Progenitor cell of endocrine pancreas (in vitro differentiated cells): ENCODE data around the gene MEI1. TPM values are rescaled to one million over a fixed set of nuclear protein-coding genes. Genes with fewer than 3 reads are reported as not detected.

Experiments used
- DNase-seq: peaks from one replicate; pipeline ENCODE4 v3.0.0; 2021; ENCODE audit warnings: low spot score; ENCODE audit not compliant: unreplicated experiment
- H3K27ac Mint-ChIP-seq: 2 replicates; pipeline ENCODE4 v1.8.0; 2021; ENCODE audit warnings: mild to moderate bottlenecking, moderate library complexity, mixed read lengths
- H3K27me3 Mint-ChIP-seq: 2 replicates; pipeline ENCODE4 v1.8.0; 2021; ENCODE audit warnings: mixed read lengths
- H3K36me3 Mint-ChIP-seq: 2 replicates; pipeline ENCODE4 v1.8.0; 2022; ENCODE audit warnings: mixed read lengths; ENCODE audit not compliant: insufficient read depth
- H3K4me1 Mint-ChIP-seq: 2 replicates; pipeline ENCODE4 v1.8.0; 2021; ENCODE audit warnings: low read depth, mixed read lengths
- H3K4me3 Mint-ChIP-seq: 2 replicates; pipeline ENCODE4 v1.8.0; 2021; ENCODE audit warnings: low read depth, mild to moderate bottlenecking, moderate library complexity, mixed read lengths
- H3K9me3 Mint-ChIP-seq: 2 replicates; pipeline ENCODE4 v1.8.0; 2021; ENCODE audit warnings: low read depth, mixed read lengths
- total RNA-seq: library from RNA; stranded (reverse); gene quantifications from 2 replicates; pipeline ENCODE4 v1.2.1, GENCODE V29; 2021
- TF ChIP-seq, protein P1 (sequence below): fragments of 200-600 bp; sonication (generic); IDR thresholded peaks from one replicate; pipeline ENCODE4 v1.5.0; 2021; ENCODE audit warnings: antibody characterized with exemption, mild to moderate bottlenecking; ENCODE audit not compliant: unreplicated experiment

MEI1 gene
- total RNA-seq, 1 donor from 2014 or later: 1.0 TPM

DNA sequence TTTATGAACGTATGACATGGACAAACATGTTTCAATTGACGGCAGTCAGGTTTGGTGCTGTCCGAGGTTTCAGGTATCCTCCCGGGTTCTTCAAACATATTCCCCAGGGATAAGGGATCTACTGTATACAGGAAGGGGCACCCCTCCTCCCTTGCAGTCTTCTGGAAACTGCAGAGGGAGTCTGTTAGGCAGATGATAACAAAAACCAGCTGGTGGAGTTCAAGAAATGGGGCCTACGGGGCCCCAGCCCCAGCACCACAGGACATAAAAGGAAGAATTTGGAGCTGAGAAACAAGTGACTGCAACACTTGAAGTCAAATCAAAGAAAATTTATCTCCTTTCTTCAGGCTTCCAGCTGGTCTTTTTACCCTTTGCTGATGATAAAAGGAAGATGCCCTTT lies 42.7 kb upstream of the MEI1 start:
- no peaks in the 10 kb centered on the region for H3K9me3 Mint-ChIP-seq
- H3K27me3 Mint-ChIP-seq: no peaks in the 10 kb centered on the region
- H3K4me3 Mint-ChIP-seq: no peak overlapping the region
- peaks cover 29% of the 10 kb centered on the region for H3K36me3 Mint-ChIP-seq
- no peaks in the 10 kb centered on the region for H3K4me1 Mint-ChIP-seq
- DNase-seq: no peak
- H3K27ac Mint-ChIP-seq: no peak overlapping the region
- TF ChIP-seq, protein P1, sequence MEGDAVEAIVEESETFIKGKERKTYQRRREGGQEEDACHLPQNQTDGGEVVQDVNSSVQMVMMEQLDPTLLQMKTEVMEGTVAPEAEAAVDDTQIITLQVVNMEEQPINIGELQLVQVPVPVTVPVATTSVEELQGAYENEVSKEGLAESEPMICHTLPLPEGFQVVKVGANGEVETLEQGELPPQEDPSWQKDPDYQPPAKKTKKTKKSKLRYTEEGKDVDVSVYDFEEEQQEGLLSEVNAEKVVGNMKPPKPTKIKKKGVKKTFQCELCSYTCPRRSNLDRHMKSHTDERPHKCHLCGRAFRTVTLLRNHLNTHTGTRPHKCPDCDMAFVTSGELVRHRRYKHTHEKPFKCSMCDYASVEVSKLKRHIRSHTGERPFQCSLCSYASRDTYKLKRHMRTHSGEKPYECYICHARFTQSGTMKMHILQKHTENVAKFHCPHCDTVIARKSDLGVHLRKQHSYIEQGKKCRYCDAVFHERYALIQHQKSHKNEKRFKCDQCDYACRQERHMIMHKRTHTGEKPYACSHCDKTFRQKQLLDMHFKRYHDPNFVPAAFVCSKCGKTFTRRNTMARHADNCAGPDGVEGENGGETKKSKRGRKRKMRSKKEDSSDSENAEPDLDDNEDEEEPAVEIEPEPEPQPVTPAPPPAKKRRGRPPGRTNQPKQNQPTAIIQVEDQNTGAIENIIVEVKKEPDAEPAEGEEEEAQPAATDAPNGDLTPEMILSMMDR: no peak

DNA sequence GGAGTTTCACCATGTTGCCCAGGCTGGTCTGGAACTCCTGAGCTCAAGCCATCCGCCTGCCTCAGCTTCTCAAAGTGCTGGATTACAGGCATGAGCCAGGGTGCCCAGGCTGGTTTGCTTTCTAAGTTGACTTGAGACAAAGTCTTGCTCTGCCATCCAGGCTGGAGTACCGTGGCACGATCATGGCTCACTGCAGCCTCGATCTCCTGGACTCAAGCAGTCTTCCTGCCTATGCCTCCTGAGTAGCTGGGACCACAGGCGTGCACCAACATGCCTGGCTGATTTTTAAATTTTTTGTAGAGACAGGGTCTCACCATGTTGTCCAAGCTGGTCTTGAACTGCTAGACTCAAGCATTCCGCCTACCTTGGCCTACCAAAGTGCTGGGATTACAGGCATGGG lies 41.6 kb upstream of the MEI1 start:
- Mint-ChIP-seq H3K36me3 (peaks cover 27% of the 10 kb centered on the region), H3K4me3 (no peak overlapping the region), H3K4me1 (no peaks in the 10 kb centered on the region), H3K9me3 (no peaks in the 10 kb centered on the region), H3K27me3 (no peaks in the 10 kb centered on the region), H3K27ac (no peak overlapping the region)
- TF ChIP-seq, protein P1: no peak
- no peak for DNase-seq

DNA sequence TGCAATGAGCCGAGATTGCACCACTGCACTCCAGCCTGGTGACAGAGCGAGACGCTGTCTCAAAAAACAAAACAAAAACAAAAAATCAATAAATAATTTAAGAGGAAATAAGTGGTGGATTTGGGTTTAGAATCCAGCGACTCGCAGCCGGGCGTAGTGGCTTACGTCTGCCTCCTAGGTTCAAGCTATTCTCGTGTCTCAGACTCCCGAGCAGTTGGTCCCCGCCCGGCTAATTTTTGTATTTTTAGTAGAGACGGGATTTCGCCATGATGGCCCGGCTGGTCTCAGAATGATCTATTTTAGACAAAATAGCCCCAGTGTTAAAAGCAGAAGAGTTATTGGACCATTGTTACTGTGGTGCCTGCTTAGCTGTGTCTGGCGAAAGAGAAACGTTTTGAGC lies 40.4 kb upstream of the MEI1 start:
- peaks cover 24% of the 10 kb centered on the region for H3K36me3 Mint-ChIP-seq
- H3K9me3 Mint-ChIP-seq: no peaks in the 10 kb centered on the region
- H3K4me1 Mint-ChIP-seq: no peaks in the 10 kb centered on the region
- DNase-seq: no peak
- TF ChIP-seq, protein P1: no peak
- H3K4me3 Mint-ChIP-seq: no peak overlapping the region
- H3K27ac Mint-ChIP-seq: no peak overlapping the region
- H3K27me3 Mint-ChIP-seq: no peaks in the 10 kb centered on the region

DNA sequence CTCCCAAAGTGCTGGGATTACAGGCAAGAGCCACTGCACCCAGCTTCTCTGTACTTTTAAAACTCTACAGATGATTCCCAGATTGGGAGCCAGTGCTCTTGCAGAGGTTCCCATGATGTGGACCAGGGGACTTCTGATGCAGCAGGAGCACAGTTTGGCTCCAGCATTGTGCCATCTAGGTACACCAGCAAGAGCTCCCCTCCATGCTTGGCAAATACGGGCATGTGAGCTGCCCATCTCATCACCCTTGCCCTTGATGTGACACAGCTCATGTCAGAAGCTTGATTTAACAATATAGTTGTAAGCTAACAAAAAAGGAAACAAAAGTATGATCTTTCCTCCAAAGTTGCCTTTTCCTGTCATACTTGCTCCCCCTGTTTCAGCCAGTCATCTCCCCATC lies 39.4 kb upstream of the MEI1 start:
- TF ChIP-seq, protein P1: no peak
- H3K4me1 Mint-ChIP-seq: peaks cover under 1% of the 10 kb centered on the region
- no peak overlapping the region for H3K4me3 Mint-ChIP-seq
- H3K27me3 Mint-ChIP-seq: no peaks in the 10 kb centered on the region
- peaks cover 26% of the 10 kb centered on the region for H3K36me3 Mint-ChIP-seq
- DNase-seq: no peak
- H3K9me3 Mint-ChIP-seq: no peaks in the 10 kb centered on the region
- H3K27ac Mint-ChIP-seq: no peak overlapping the region

DNA sequence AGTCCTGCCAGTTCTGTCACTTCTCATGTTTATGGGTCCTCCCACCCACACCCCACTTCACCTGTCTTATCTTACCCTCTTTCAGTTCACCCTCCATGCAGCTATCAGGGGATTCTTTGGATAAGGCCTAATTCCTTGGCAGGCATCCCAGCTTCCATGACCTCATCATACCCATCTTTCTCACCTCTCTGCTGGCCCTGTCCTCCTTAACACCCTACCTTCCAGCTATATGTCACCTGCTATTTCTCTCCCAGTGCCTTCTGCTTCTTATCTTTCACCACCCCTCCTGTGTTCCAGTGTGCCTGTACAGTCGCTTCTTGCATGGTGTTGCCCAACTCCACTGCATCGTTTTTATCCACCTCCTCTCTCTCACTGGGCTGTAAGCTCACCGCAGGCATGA lies 38.9 kb upstream of the MEI1 start:
- H3K27ac Mint-ChIP-seq: no peak overlapping the region
- peaks cover 2% of the 10 kb centered on the region for H3K4me1 Mint-ChIP-seq
- no peak overlapping the region for H3K4me3 Mint-ChIP-seq
- H3K9me3 Mint-ChIP-seq: no peaks in the 10 kb centered on the region
- H3K27me3 Mint-ChIP-seq: no peaks in the 10 kb centered on the region
- no peak for DNase-seq
- TF ChIP-seq, protein P1: no peak
- H3K36me3 Mint-ChIP-seq: peaks cover 26% of the 10 kb centered on the region

DNA sequence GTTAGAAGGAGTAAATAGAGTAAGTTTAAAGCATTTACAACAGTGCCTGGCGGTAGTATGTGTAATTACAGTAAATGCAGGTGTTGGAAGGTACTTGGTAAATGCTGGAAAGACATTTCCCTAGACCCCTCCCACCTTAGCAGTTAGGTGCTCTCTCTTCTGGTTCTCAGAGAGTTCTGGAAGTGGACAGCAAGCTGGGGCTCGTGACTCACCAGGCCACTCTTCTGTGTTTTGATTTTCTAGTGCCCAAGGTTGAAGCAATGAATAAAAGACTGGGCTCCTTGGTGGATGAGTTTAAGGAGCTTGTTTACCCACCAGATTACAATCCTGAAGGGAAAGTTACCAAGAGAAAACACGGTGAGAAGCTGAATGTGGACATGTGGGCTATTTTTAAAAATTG lies 38.2 kb upstream of the MEI1 start:
- Mint-ChIP-seq H3K4me3 (no peak overlapping the region), H3K27me3 (no peaks in the 10 kb centered on the region), H3K27ac (no peak overlapping the region), H3K36me3 (peaks cover 24% of the 10 kb centered on the region), H3K4me1 (peaks cover 2% of the 10 kb centered on the region), H3K9me3 (no peaks in the 10 kb centered on the region)
- no peak for DNase-seq
- TF ChIP-seq, protein P1: no peak
